Islet of Langerhans (tissue), 1 donor: ENCODE results near the gene C5orf63.
"Not testable (repeated sequence)": the region's sequence is repeated elsewhere in the genome, so short reads cannot be mapped to it uniquely, and the experiment has no call there.

Experiments used
- FAIRE-seq: peaks from one replicate; lab custom pipeline; 2011; peaks lifted over from hg19 to GRCh38; lab: Jason Lieb, UNC

The C5orf63 gene

GRCh38 chr5:127005282-127005681, 68.0 kb downstream of the C5orf63 start:
- not testable (repeated sequence) for FAIRE-seq

- no peak for FAIRE-seq
Measured at GRCh38 chr5:127004721-127005120, 68.6 kb downstream of the C5orf63 start.

GRCh38 chr5:127003798-127004495, 69.4 kb downstream of the C5orf63 start:
- FAIRE-seq = no peak

GRCh38 chr5:127002390-127002789, 70.9 kb downstream of the C5orf63 start:
- no peak for FAIRE-seq

GRCh38 chr5:127001621-127002296, 71.5 kb downstream of the C5orf63 start:
- FAIRE-seq = no peak
